AG10803 (cell line): ENCODE data around the gene MCUB.

Source experiments
- DNase-seq: peaks from one replicate; pipeline ENCODE4 v3.0.0; 2010; ENCODE audit warnings: low read depth
- H3K4me3 ChIP-seq: 2 replicates; pipeline ENCODE4 v1.5.1; 2011; ENCODE audit warnings: mild to moderate bottlenecking, low read length, control low read depth
- TF ChIP-seq, protein P1 (sequence below): conservative IDR thresholded peaks from 2 replicates; pipeline ENCODE4 v1.5.1; 2011; ENCODE audit warnings: mild to moderate bottlenecking, low read length, control low read depth, inconsistent platforms

Gene MCUB

DNA sequence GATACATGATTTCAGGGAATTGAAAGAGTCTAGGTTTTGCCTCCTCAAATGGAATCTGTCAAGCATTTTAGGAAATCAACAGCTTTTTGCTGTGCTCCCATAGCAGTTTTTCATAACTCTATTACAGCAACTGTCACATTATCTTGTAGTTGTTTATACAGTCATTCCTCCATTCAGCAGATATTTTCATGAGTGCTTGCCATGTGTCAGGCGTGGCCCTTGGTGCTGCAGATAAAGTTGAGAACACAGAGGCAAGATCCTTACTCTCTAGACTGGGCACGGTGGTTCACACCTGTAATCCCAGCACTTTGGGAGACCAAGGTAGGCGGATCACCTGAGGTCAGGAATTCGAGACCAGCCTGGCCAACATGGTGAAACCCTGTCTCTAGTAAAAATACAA lies 67.3 kb downstream of the MCUB start:
- TF ChIP-seq, protein P1, sequence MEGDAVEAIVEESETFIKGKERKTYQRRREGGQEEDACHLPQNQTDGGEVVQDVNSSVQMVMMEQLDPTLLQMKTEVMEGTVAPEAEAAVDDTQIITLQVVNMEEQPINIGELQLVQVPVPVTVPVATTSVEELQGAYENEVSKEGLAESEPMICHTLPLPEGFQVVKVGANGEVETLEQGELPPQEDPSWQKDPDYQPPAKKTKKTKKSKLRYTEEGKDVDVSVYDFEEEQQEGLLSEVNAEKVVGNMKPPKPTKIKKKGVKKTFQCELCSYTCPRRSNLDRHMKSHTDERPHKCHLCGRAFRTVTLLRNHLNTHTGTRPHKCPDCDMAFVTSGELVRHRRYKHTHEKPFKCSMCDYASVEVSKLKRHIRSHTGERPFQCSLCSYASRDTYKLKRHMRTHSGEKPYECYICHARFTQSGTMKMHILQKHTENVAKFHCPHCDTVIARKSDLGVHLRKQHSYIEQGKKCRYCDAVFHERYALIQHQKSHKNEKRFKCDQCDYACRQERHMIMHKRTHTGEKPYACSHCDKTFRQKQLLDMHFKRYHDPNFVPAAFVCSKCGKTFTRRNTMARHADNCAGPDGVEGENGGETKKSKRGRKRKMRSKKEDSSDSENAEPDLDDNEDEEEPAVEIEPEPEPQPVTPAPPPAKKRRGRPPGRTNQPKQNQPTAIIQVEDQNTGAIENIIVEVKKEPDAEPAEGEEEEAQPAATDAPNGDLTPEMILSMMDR = no peak
- no peak overlapping the region for H3K4me3 ChIP-seq
- no peak for DNase-seq

DNA sequence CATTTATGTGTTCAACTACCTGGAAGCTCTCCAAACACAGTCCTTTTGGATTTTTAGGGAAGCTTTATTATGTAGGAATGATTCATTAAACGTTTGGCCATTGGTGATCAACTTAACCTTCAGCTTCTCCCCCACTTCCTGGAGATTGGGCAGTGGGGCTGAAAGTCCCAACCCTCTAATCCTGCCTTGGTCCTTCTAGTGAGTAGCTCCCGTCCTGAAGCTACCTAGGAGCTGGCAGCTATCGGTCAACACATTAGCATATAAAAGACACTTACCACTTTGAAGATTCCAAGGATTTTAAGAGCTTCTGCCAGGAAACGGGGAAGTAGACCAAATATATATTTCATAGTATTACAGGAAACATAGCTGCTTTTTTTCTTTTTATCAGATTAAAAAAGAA lies 69.7 kb downstream of the MCUB start:
- no peak overlapping the region for H3K4me3 ChIP-seq
- no peak for DNase-seq
- TF ChIP-seq, protein P1 = no peak

DNA sequence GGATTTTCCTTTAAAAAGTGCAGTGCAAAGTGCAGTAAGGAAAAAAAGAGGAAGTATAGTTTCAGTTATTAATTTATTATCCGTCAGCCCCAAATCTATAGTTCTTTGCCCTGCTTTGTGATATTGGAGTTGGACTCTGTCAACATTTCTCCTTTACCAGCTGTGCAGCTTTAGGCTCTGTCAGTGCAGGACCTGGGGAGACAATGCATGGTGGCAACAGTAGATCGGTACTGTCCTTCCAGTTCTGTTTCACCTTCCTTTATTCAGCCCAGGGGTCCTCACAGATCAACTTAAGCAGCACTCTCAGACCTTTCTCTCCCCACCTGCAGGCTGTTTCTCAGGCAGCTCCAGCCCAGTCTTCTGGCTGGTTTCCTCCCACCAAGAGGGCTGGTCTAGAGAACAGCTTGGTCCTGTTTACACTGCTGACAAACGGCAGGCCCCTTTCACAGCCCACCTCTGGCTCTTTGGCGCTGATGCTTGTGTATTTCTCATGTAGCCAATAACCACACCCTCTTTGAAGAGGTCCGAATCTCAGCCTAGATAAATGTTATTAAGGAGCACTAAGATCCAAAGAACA lies 71.6 kb downstream of the MCUB start:
- TF ChIP-seq, protein P1 = no peak
- no peak for DNase-seq
- H3K4me3 ChIP-seq = no peak overlapping the region

DNA sequence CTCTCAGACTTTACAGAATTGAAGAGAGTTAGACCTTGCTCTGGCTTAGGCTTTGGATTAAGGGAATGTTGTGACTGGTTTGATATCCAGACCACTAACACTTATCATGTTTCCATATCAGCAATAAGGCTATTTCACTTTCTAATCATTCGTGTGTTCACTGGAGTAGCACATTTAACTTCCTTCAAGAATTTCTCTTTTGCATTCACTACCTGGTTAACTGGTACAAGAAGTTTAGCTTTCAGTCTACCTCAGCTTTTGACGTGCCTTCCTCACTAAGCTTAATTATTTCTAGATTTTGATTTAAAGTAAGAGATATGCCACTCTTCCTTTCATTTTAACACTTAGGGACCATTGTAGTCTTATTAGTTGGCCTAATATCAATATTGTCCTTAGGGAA lies 80.6 kb downstream of the MCUB start:
- TF ChIP-seq, protein P1 = no peak
- H3K4me3 ChIP-seq = no peak overlapping the region

DNA sequence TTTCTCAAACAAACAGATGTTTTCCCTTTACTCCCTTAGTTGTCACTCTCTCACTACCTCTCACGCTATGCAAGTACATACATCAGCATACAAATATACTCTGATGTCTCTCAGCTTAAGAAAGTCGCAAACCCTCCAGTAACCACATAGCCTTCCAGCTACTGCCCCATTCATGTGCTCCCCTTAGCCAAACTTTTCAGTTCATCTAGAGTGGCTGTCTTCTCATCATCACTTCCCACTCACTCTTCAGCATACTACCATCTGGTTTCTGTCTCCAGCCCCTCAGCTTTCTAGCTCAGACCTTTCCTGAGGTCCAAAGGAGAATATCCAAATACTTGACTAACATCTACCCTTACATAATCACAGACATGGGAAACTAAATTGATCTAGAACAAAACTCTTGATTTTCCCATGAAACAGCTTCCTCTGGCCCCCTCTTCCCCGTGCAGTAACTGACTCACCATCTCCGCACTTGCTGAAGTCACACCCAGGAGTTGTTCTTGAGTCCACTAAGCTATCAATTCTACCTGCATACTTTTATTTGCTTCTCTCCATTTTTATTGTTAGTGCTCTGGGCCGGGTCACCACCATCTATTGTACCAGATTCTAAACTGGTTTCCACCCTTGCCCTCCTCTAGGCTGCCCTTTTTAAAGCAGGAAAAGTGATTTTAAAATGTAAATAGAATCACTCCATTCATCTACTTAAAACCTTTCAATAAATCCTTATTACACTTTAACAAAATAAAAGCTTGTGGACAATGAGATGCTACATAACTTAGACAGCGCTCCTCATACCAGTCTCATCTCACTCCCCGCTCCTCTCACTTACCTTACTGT lies 86.0 kb downstream of the MCUB start:
- no peak for DNase-seq
- TF ChIP-seq, protein P1 = no peak
- H3K4me3 ChIP-seq = no peak overlapping the region

More for the DNA sequence above, 80.6 kb downstream of the MCUB start:
- no peak for DNase-seq

DNA sequence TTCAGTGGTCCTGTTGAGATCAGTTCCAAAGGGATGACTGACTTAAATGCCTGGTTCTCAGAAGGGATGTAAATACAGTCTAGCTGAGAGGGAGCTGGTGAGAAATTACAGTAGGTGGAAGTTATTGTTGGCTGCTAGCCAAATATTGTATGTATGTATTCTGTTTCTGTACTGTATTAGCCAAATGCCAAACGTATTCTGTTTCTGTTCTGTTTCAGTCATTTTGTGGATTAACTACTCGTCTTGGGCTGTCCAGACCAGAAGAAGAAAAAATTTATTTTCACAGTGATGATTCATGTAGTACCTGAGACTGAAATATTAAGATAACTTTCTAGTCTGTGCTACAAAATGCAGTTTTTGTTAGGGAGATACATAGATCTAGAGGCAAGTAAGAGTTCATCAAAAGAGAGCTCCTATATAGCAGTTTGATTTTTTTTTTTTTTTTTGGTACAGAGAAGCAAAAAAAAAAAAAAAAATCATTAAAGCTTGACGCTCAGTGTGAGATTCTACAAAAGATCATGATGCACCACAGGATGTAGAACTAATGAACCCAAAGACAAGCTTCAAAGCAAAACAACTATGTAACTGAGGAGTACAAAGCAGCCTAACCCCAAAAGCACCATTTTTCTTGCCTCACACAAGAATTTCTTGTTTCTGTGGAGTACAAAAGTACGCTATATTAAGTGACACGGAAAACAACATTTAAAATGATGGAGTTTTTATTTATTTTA lies 88.4 kb downstream of the MCUB start:
- no peak overlapping the region for H3K4me3 ChIP-seq
- DNase-seq = no peak
- TF ChIP-seq, protein P1 = no peak
